BLaER1 (cell line): ENCODE measurements around the gene C16orf92.

ENCODE experiments used
- H3K27ac ChIP-seq: shearing (Covaris generic); formaldehyde crosslinking; 2 replicates; pipeline ENCODE4 v1.8.1; 2022
- H3K27me3 ChIP-seq: shearing (Covaris generic); formaldehyde crosslinking; 2 replicates; pipeline ENCODE4 v1.8.1; 2022
- H3K36me3 ChIP-seq: shearing (Covaris generic); formaldehyde crosslinking; 2 replicates; pipeline ENCODE4 v1.8.1; 2022
- H3K4me1 ChIP-seq: shearing (Covaris generic); formaldehyde crosslinking; 2 replicates; pipeline ENCODE4 v1.8.1; 2022
- H3K4me2 ChIP-seq: shearing (Covaris generic); formaldehyde crosslinking; 2 replicates; pipeline ENCODE4 v1.8.1; 2022
- H3K4me3 ChIP-seq: shearing (Covaris generic); formaldehyde crosslinking; 2 replicates; pipeline ENCODE4 v1.8.1; 2022
- H3K9ac ChIP-seq: shearing (Covaris generic); formaldehyde crosslinking; 2 replicates; pipeline ENCODE4 v1.8.1; 2022
- H3K9me3 ChIP-seq: shearing (Covaris generic); formaldehyde crosslinking; 2 replicates; pipeline ENCODE4 v1.8.1; 2022
- H4K20me1 ChIP-seq: shearing (Covaris generic); formaldehyde crosslinking; 2 replicates; pipeline ENCODE4 v1.8.1; 2022
- Cebpa-rat ChIP-seq: shearing (Covaris generic); IDR thresholded peaks from 2 replicates; pipeline ENCODE4 v1.8.1; 2022

The C16orf92 gene

GRCh38 chr16:29994600-29995323 lies 28.2 kb upstream of the C16orf92 start:
- Histone ChIP-seq H3K4me3 (peak overlapping the region; percentile 80), H3K9ac (peak overlapping the region; percentile 98), H3K4me2 (peak overlapping the region; percentile 91), H3K27me3 (no peaks in the 10 kb centered on the region), H3K36me3 (peaks cover 54% of the 10 kb centered on the region), H3K27ac (peak overlapping the region; percentile 99), H4K20me1 (peaks cover 8% of the 10 kb centered on the region), H3K4me1 (peaks cover 55% of the 10 kb centered on the region), H3K9me3 (no peaks in the 10 kb centered on the region)
- no peak for TF ChIP-seq Cebpa-rat

GRCh38 chr16:29995324-29995910 lies 27.6 kb upstream of the C16orf92 start, which contains the start of gene HIRIP3:
HIRIP3 (minus strand) TSS chr16:29995617; CDS start chr16:29995605, 12 bp downstream.
- H3K27ac ChIP-seq, result peak within 1 kb of the TSS; percentile 99
- H3K4me1 ChIP-seq, result peaks cover 62% of the 10 kb centered on the region
- H3K27me3 ChIP-seq, result no peaks in the 10 kb centered on the region
- H3K9me3 ChIP-seq, result no peaks in the 10 kb centered on the region
- TF ChIP-seq Cebpa-rat, result no peak
- peak within 1 kb of the TSS; percentile 80 for H3K4me3 ChIP-seq
- peaks cover 47% of the 10 kb centered on the region for H3K36me3 ChIP-seq
- H3K4me2 ChIP-seq, result peak within 1 kb of the TSS; percentile 91
- H4K20me1 ChIP-seq, result peaks cover 14% of the 10 kb centered on the region
- peak within 1 kb of the TSS; percentile 98 for H3K9ac ChIP-seq

DNA sequence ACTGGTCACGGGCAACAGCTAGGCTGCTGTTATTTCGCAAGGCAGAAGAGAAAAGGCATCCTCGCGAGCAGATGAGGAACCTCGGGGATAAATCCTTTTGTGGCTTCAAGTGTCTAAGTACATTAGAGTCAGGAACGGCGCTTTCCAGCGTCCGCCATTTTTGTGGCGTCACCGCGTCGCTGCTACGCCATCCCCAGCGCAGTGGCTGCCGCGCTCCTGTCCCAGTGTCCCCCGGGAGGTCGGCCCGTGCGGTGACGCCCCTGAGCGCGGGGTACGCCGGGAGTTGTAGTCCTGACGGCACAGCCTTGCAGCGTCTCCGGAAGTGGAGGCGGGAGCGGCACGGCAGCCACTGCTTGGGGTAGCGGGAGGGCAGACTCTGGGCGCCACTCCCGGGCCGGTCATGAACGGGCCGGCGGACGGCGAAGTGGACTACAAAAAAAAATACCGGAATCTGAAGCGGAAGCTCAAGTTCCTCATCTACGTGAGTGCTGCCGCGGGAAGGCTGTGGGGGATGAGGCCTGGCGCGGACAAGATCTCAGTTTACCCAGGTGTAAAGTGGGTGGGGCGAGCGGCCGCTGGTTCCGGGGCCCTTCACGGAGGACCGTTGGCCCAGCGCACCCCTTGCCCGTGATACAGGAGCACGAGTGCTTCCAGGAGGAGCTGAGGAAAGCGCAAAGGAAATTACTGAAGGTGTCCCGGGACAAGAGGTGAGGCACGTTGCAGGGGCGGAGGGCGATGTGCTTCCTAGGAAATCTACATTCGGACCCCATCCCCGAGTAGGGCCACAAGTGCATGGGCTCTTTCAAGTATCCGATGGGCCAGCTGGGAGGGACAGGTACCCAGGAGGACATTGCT lies 26.9 kb upstream of the C16orf92 start, which contains the start of gene INO80E:
Gene INO80E, plus strand, starts transcription at position 331 of the 855 bp plus-strand sequence. Its CDS starts 70 bp downstream, at position 401.
- peak within 1 kb of the TSS; percentile 98 for H3K9ac ChIP-seq
- H3K4me3 ChIP-seq, result peak within 1 kb of the TSS; percentile 80
- peaks cover 40% of the 10 kb centered on the region for H3K36me3 ChIP-seq
- H3K9me3 ChIP-seq, result no peaks in the 10 kb centered on the region
- H3K4me2 ChIP-seq, result peak within 1 kb of the TSS; percentile 91
- peak within 1 kb of the TSS; percentile 99 for H3K27ac ChIP-seq
- TF ChIP-seq Cebpa-rat, result no peak
- no peaks in the 10 kb centered on the region for H3K27me3 ChIP-seq
- peaks cover 17% of the 10 kb centered on the region for H4K20me1 ChIP-seq
- H3K4me1 ChIP-seq, result peaks cover 69% of the 10 kb centered on the region

DNA sequence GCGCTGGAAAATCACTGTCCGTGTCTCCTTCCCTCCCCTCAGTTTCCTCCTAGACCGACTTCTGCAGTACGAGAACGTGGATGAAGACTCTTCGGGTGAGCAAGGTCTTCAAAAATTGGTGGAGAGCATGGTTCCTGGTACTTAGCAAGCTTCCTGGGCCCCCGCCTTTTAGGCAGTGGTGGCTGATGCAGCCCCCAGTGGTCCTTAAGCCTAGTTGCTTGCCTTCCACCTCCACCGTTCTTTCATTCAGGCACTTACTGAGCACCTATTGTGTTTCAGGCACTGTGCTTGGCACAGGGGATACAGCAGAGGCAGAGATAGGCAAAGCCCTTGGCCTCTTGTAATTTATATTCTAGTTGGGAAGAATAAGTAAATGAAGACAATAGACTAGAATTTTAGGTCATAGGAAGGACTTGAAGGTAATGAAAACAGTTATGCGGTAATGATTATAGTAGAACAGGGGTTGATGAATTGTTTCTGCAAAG lies 26.2 kb upstream of the C16orf92 start:
- no peak for TF ChIP-seq Cebpa-rat
- H3K4me2 ChIP-seq, result peak overlapping the region; percentile 91
- peaks cover 17% of the 10 kb centered on the region for H4K20me1 ChIP-seq
- no peaks in the 10 kb centered on the region for H3K9me3 ChIP-seq
- no peaks in the 10 kb centered on the region for H3K27me3 ChIP-seq
- H3K9ac ChIP-seq, result peak overlapping the region; percentile 98
- H3K27ac ChIP-seq, result peak overlapping the region; percentile 99
- H3K4me3 ChIP-seq, result peak overlapping the region; percentile 80
- H3K36me3 ChIP-seq, result peaks cover 33% of the 10 kb centered on the region
- peaks cover 75% of the 10 kb centered on the region for H3K4me1 ChIP-seq

DNA sequence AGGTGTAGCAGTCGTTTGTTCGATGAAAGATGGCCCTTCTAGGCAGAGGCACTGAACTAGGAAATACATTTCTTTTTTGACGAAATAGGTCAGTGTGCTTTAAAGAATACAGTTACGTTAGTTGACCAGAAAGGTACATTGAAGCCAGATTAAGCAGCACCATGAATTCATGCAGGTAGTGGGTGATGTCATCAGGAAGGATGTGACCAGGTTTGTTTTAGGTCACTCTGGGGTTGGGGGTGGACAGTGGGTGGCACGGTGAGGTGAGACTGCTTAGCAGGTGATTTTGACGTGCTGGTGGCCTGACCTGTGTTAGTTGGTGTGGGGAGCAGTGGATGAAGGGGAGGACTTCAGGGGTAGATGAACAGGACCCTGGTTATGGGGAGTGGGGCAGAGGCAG lies 23.4 kb upstream of the C16orf92 start:
- Histone ChIP-seq H3K36me3 (peaks cover 18% of the 10 kb centered on the region; the same call in 1 of the 2 replicates), H3K4me2 (peak overlapping the region; percentile 97), H3K4me1 (peaks cover 86% of the 10 kb centered on the region), H3K27me3 (no peaks in the 10 kb centered on the region), H3K9me3 (no peaks in the 10 kb centered on the region), H4K20me1 (peaks cover 23% of the 10 kb centered on the region; the same call in 1 of the 2 replicates), H3K4me3 (no peak overlapping the region), H3K27ac (peak overlapping the region; percentile 91; the same call in 1 of the 2 replicates), H3K9ac (peak overlapping the region; percentile 1; the same call in 1 of the 2 replicates)
- no peak for TF ChIP-seq Cebpa-rat

DNA sequence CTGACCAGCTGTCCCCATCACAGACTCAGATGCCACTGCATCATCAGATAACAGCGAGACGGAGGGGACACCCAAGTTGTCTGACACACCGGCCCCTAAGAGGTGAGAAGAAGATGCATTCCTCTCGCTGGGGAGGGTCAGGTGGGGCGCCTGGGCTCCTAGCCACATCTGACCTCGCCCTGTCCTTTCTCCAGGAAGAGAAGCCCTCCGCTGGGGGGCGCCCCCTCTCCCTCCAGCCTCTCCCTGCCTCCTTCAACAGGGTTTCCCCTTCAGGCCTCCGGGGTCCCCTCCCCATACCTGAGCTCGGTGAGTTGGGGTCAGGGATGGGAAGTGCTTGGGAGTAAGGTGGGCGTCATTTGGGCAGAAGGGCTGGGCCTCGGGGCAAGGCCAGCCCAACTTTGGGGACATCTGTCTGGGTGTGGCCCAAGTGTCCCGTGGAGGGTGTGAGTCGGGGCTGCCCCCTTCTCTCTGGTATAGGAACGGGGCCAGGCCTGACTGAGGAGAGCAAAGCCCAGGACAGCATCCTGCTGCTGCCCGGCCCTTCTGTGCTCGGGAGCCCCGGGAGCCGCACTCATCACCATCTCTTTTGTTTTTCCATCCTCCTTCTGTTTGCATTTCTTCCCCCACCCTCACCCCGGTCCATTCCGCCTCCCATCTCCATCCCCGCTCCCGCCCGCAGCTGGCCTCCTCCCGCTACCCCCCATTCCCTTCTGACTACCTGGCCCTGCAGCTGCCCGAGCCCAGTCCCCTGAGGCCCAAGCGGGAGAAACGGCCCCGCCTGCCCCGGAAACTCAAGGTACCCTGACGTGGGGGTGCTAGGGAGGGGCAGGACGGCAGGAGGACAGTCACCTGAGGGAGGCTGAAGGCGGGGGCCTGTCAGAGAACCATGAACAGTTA lies 22.0 kb upstream of the C16orf92 start:
- peaks cover 93% of the 10 kb centered on the region for H3K4me1 ChIP-seq
- peak overlapping the region; percentile 97 for H3K4me2 ChIP-seq
- TF ChIP-seq Cebpa-rat, result no peak
- peak overlapping the region; percentile 40 for H3K4me3 ChIP-seq
- peak overlapping the region; percentile 91 for H3K27ac ChIP-seq
- H3K36me3 ChIP-seq, result peaks cover 21% of the 10 kb centered on the region
- no peaks in the 10 kb centered on the region for H3K27me3 ChIP-seq
- peak overlapping the region; percentile 42; the same call in 1 of the 2 replicates for H3K9ac ChIP-seq
- H3K9me3 ChIP-seq, result no peaks in the 10 kb centered on the region
- H4K20me1 ChIP-seq, result peaks cover 23% of the 10 kb centered on the region; the same call in 1 of the 2 replicates

- Histone ChIP-seq H3K9me3 (no peaks in the 10 kb centered on the region), H3K9ac (peak overlapping the region; percentile 65; the same call in 1 of the 2 replicates), H3K4me2 (peak overlapping the region; percentile 97), H3K4me1 (peaks cover 98% of the 10 kb centered on the region), H3K27me3 (no peaks in the 10 kb centered on the region), H3K36me3 (peaks cover 36% of the 10 kb centered on the region), H4K20me1 (peaks cover 23% of the 10 kb centered on the region; the same call in 1 of the 2 replicates), H3K4me3 (no peak overlapping the region), H3K27ac (peak overlapping the region; percentile 91)
- no peak for TF ChIP-seq Cebpa-rat
These were observed 20.2 kb upstream of the C16orf92 start for GRCh38 chr16:30002614-30003346.
